Stimulated activated naive CD4-positive, alpha-beta T cell treated with Interleukin-2 at 50 U/mL for 16 hours (primary cell): ENCODE results near the gene HCAR2.
"Not testable (repeated sequence)": the region's sequence is repeated elsewhere in the genome, so short reads cannot be mapped to it uniquely, and the experiment has no call there.

Experiments
- DNase-seq: peaks from one replicate; lab custom pipeline; 2025; lab: John Stamatoyannopoulos, UW

HCAR2 gene

GRCh38 chr12:122716658-122717057, 13.5 kb upstream of the HCAR2 start, which contains the start of gene HCAR3:
Gene HCAR3 (minus strand): TSS chr12:122716811. CDS start chr12:122716737, 74 bp downstream.
- DNase-seq, result not testable (repeated sequence)

- DNase-seq, result not testable (repeated sequence)
These were observed 12.1 kb upstream of the HCAR2 start for GRCh38 chr12:122715211-122715610.

DNA sequence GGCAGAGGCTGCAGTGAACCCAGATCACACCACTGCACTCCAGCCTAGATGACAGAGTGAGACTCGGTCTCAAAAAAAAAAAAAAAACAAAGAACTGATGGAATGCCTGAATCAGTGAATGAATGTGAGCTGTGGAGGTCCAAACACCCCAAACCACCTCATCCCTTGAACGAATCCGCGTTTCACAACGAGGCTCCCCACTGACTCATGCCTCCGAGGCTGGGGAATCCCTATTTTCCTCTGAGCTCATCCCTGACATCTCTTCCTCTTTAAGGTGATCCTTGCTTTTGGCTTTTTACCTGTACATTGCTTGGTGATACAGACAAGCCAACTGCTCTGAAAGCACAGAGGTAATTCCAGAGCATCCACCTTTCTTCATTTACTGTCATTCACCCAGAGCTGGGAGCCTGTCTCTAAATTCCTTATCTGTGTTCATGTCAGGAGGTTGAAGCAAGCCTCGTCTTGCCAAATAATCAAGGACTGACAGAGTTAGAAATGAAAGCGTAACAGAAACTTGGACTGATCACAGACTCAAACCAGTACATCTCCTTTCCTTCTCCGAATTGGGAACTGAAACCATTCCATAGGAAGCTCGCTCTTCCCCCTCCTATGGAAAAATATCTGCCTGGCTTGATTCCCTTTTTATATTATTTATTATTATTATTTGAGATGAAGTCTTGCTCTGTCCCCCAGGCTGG, 10.5 kb upstream of the HCAR2 start:
- not testable (repeated sequence) for DNase-seq

DNA sequence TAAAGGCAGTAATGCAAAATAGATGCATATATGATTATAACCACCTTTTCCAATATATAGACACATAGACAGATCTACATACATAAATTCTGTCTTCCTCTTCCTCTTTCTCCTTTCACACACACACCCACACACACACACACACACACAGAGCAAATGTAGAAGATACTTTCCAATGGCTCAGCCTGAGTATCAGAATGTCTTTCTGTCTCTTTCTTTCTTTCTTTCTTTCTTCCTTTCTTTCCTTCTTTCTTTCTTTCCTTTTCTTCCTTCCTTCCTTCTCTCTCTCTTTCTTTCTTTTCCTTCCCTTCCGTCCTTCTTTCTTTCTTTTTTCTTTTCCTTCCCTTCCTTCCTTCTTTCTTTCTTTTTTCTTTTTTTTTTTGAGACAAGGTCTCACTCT, 8.1 kb upstream of the HCAR2 start:
- not testable (repeated sequence) for DNase-seq

DNA sequence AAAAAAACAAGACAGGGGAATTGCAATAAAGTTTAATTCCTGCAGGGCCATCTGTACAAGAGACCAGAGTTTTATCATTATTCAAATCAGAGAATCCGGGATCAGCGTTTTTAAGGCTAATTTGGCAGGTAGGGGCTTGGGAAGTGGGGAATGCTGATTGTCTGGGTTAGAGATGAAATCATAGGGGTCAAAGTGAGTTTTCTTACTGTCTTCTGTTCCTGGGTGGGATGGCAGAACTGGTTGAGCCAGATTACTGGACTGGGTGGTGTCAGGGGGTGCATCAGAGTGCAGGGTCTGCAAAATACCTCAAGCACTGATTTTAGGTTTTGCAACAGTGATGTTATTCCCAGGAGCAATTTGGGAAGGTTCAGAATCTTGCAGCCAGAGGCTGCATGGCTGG, 7.2 kb upstream of the HCAR2 start:
- DNase-seq, result not testable (repeated sequence)

DNA sequence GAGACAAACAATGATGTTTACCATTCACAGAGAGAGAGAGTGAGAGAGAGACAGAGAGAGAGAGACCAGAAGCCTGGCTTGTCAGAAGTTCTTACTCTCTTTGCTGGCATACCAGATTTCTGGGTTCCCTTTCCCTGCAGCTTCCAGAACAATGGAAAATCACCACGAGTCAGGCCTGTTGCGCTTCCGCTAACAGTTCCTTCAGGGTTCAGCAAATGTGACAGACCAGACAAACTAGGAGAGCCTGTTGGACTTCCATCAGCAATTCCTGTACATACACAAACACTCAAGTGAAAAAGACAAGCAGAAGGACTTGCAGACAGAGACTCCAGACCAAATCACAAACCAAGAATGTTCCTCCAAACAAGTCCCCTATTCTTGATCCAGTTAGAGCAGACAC, 6.1 kb upstream of the HCAR2 start:
- DNase-seq, result not testable (repeated sequence)

DNA sequence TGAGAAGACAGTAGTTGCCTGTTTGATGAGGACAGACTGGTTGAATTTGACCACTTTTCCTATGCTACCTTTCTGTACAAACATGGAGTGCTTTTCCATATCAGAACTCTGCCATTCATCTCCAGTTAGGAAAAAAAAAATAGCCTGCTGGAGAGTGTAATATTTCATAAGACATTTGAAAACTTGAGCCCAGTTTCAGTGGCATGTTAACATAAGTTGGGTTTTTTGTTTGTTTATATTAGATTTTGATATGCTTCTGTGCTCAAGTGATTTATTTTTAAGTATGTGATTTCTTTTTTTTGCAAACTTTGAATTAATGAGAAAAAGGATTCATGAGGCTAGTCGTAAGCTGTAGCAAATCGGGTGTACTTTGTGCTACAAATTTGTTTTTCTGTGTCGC, 684 bp upstream of the HCAR2 start:
- not testable (repeated sequence) for DNase-seq

GRCh38 chr12:122701481-122701880, 1.7 kb downstream of the HCAR2 start:
- not testable (repeated sequence) for DNase-seq

- not testable (repeated sequence) for DNase-seq
These were observed 3.0 kb downstream of the HCAR2 start for GRCh38 chr12:122700038-122700710.

- not testable (repeated sequence) for DNase-seq
These were observed 6.2 kb downstream of the HCAR2 start for GRCh38 chr12:122696922-122697321.

DNA sequence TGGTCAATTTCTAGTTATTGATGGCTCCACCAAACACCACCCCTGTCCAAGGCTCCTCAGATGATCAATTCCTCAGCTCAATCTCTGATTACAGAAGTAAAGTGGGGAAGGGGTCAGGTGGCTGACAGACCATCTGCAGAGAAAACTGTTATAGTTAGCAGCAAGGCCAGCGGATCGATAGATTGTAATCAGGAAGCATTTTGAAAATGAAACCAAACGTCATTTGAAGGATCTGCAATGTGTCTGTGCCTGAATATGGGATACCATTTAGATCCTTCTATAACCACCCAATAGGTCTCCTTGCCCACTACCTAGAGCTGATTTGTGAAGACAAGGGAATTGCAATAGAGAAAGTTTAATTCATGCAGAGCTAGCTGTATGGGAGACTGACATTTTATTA, 11.6 kb downstream of the HCAR2 start:
- DNase-seq, result no peak

- DNase-seq, result no peak
These were observed 14.9 kb downstream of the HCAR2 start for GRCh38 chr12:122688291-122688690.

- no peak for DNase-seq
These were observed 16.1 kb downstream of the HCAR2 start for GRCh38 chr12:122687086-122687485.

DNA sequence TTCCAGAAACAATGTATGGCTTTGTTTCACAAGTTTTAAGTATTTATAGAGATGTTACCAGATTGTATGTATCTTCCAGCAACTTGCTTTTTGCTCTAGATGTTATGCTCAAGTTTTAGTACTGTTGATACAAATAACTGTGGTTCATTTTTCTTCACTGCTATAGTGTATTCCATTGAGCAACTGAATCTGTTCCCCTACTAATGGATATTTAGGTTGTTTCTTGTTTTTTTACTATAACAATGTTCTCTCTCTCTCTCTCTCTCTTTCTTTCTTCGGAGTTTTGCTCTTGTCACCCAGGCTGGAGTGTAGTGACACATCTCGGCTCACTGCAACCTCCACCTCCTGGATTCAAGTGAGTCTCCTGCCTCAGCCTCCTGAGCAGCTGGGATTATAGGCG, 16.6 kb downstream of the HCAR2 start:
- DNase-seq, result no peak

GRCh38 chr12:122684297-122684813, 18.8 kb downstream of the HCAR2 start:
- no peak for DNase-seq

GRCh38 chr12:122681814-122682213, 21.3 kb downstream of the HCAR2 start:
- DNase-seq, result no peak

DNA sequence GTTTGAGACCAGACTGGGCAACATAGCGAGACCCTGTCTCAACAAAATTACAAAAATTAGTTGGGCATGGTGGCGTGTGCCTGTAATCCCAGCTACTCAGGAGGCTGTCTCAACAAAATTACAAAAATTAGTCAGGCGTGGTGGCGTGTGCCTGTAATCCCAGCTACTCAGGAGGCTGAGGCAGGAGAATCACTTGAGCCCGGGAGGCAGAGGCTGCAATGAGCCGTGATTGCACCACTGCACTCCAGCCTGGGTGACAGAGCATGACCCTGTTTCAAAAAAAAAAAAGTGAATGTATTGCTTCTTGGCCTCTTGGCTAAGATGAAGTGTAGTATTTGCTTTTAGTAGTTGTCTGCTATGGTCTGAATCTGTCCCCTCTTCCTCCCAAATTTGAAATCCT, 22.2 kb downstream of the HCAR2 start:
- not testable (repeated sequence) for DNase-seq

DNA sequence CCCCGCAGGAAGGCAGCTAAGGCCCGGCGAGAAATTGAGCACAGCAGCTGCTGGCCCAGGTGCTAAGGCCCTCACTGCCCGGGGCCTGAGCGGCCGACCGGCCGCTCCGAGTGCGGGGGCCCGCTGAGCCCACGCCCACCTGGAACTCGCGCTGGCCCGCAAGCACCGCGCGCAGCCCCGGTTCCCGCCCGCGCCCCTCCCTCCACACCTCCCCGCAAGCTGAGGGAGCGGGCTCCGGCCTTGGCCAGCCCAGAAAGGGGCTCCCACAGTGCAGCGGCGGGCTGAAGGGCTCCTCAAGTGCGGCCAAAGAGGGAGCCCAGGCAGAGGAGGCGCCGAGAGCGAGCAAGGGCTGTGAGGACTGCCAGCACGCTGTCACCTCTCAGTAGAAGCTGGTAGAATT, 26.4 kb downstream of the HCAR2 start:
- DNase-seq, result not testable (repeated sequence)

- not testable (repeated sequence) for DNase-seq
These were observed 27.1 kb downstream of the HCAR2 start for GRCh38 chr12:122676015-122676414.

GRCh38 chr12:122672515-122672914, 30.6 kb downstream of the HCAR2 start:
- no peak for DNase-seq

- no peak for DNase-seq
These were observed 33.6 kb downstream of the HCAR2 start for GRCh38 chr12:122669397-122670070.

DNA sequence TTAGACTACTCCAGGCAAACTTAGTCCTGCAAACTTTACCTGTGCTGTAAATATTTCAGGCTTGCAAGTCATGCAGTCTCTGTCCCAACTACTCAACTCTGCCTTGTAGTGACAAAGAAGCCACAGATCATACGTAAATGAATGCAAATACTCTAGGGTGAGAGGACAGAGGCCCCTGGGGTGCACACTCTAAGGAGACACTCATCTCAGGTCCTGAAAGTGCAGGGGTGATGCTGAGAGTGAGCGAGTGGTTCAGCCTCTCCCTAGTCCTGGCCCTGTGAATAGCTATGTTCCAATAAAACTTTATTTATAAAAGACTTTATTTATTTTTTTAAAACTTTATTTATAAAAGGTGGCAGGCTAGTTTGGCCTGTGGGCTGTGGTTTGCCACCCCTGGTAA, 34.9 kb downstream of the HCAR2 start:
- DNase-seq, result no peak

- DNase-seq, result no peak
These were observed 37.4 kb downstream of the HCAR2 start for GRCh38 chr12:122665759-122666158.
